Measurements from ENCODE around the gene GTF2IRD1. TPM values are rescaled to one million over a fixed set of nuclear protein-coding genes. Genes with fewer than 3 reads are reported as not detected.
A peak's percentile ranks its signal among the peaks of the same experiment; 100 is the strongest.

GTF2IRD1 gene
- total RNA-seq, 1 donor from 2014 or later = 32.6 TPM

GRCh38 chr7:74441801-74442200 is 11.9 kb upstream of the GTF2IRD1 start:
- H3K9me3 Mint-ChIP-seq (ENCODE audit: unreplicated experiment) = no peaks in the 10 kb centered on the region
- H3K36me3 Mint-ChIP-seq (ENCODE audit: low read depth, unreplicated experiment) = peaks cover 8% of the 10 kb centered on the region
- no peak overlapping the region for H3K27ac Mint-ChIP-seq (ENCODE audit: unreplicated experiment)
- H3K4me1 Mint-ChIP-seq (ENCODE audit: unreplicated experiment) = no peaks in the 10 kb centered on the region
- DNase-seq (ENCODE audit: low spot score) = no peak
- TF ChIP-seq CTCF (IDR thresholded peaks at IDR 0.05; ENCODE audit: unreplicated experiment) = no peak
- peaks cover 4% of the 10 kb centered on the region for H3K27me3 Mint-ChIP-seq (ENCODE audit: unreplicated experiment)
- no peak overlapping the region for H3K4me3 Mint-ChIP-seq (ENCODE audit: unreplicated experiment)

GRCh38 chr7:74443543-74444247 is 10.0 kb upstream of the GTF2IRD1 start:
- no peak overlapping the region for H3K27ac Mint-ChIP-seq (ENCODE audit: unreplicated experiment)
- no peak for TF ChIP-seq CTCF (IDR thresholded peaks at IDR 0.05; ENCODE audit: unreplicated experiment)
- peaks cover 3% of the 10 kb centered on the region for H3K36me3 Mint-ChIP-seq (ENCODE audit: low read depth, unreplicated experiment)
- no peaks in the 10 kb centered on the region for H3K4me1 Mint-ChIP-seq (ENCODE audit: unreplicated experiment)
- no peaks in the 10 kb centered on the region for H3K9me3 Mint-ChIP-seq (ENCODE audit: unreplicated experiment)
- no peak for DNase-seq (ENCODE audit: low spot score)
- H3K4me3 Mint-ChIP-seq (ENCODE audit: unreplicated experiment) = no peak overlapping the region
- H3K27me3 Mint-ChIP-seq (ENCODE audit: unreplicated experiment) = peaks cover 3% of the 10 kb centered on the region

GRCh38 chr7:74449144-74449543 is 4.6 kb upstream of the GTF2IRD1 start:
- H3K4me1 Mint-ChIP-seq (ENCODE audit: unreplicated experiment) = no peaks in the 10 kb centered on the region
- H3K27me3 Mint-ChIP-seq (ENCODE audit: unreplicated experiment) = peaks cover 13% of the 10 kb centered on the region
- H3K4me3 Mint-ChIP-seq (ENCODE audit: unreplicated experiment) = no peak overlapping the region
- no peaks in the 10 kb centered on the region for H3K9me3 Mint-ChIP-seq (ENCODE audit: unreplicated experiment)
- peaks cover 7% of the 10 kb centered on the region for H3K36me3 Mint-ChIP-seq (ENCODE audit: low read depth, unreplicated experiment)
- no peak for TF ChIP-seq CTCF (IDR thresholded peaks at IDR 0.05; ENCODE audit: unreplicated experiment)
- no peak overlapping the region for H3K27ac Mint-ChIP-seq (ENCODE audit: unreplicated experiment)
- DNase-seq (ENCODE audit: low spot score) = no peak

GRCh38 chr7:74449809-74450397 is 3.8 kb upstream of the GTF2IRD1 start:
- no peak overlapping the region for H3K27ac Mint-ChIP-seq (ENCODE audit: unreplicated experiment)
- no peaks in the 10 kb centered on the region for H3K4me1 Mint-ChIP-seq (ENCODE audit: unreplicated experiment)
- DNase-seq (ENCODE audit: low spot score) = peak; percentile 77
- peak; percentile 83 for TF ChIP-seq CTCF (IDR thresholded peaks at IDR 0.05; ENCODE audit: unreplicated experiment)
- no peak overlapping the region for H3K4me3 Mint-ChIP-seq (ENCODE audit: unreplicated experiment)
- peaks cover 13% of the 10 kb centered on the region for H3K27me3 Mint-ChIP-seq (ENCODE audit: unreplicated experiment)
- H3K36me3 Mint-ChIP-seq (ENCODE audit: low read depth, unreplicated experiment) = peaks cover 7% of the 10 kb centered on the region
- no peaks in the 10 kb centered on the region for H3K9me3 Mint-ChIP-seq (ENCODE audit: unreplicated experiment)

- H3K36me3 Mint-ChIP-seq (ENCODE audit: low read depth, unreplicated experiment) = peaks cover 7% of the 10 kb centered on the region
- no peak overlapping the region for H3K27ac Mint-ChIP-seq (ENCODE audit: unreplicated experiment)
- peaks cover 2% of the 10 kb centered on the region for H3K4me1 Mint-ChIP-seq (ENCODE audit: unreplicated experiment)
- no peaks in the 10 kb centered on the region for H3K9me3 Mint-ChIP-seq (ENCODE audit: unreplicated experiment)
- peak overlapping the region; percentile 82 for H3K4me3 Mint-ChIP-seq (ENCODE audit: unreplicated experiment)
- TF ChIP-seq CTCF (IDR thresholded peaks at IDR 0.05; ENCODE audit: unreplicated experiment) = no peak
- peaks cover 13% of the 10 kb centered on the region for H3K27me3 Mint-ChIP-seq (ENCODE audit: unreplicated experiment)
- no peak for DNase-seq (ENCODE audit: low spot score)
Observed at GRCh38 chr7:74452748-74453321, 871 bp upstream of the GTF2IRD1 start.

All from endothelial cell (in vitro differentiated cells).